NCI-H526 treated with DMSO at 0.1 percent for 48 hours (cell line): ENCODE results near the gene HIGD1C.
"Not testable (repeated sequence)": the region's sequence is repeated elsewhere in the genome, so short reads cannot be mapped to it uniquely, and the experiment has no call there.

Source experiments
- DNase-seq: peaks from one replicate; lab custom pipeline; 2025; lab: John Stamatoyannopoulos, UW

HIGD1C gene

GRCh38 chr12:50985322-50985721 lies 33.0 kb downstream of the HIGD1C start:
- no peak for DNase-seq

DNA sequence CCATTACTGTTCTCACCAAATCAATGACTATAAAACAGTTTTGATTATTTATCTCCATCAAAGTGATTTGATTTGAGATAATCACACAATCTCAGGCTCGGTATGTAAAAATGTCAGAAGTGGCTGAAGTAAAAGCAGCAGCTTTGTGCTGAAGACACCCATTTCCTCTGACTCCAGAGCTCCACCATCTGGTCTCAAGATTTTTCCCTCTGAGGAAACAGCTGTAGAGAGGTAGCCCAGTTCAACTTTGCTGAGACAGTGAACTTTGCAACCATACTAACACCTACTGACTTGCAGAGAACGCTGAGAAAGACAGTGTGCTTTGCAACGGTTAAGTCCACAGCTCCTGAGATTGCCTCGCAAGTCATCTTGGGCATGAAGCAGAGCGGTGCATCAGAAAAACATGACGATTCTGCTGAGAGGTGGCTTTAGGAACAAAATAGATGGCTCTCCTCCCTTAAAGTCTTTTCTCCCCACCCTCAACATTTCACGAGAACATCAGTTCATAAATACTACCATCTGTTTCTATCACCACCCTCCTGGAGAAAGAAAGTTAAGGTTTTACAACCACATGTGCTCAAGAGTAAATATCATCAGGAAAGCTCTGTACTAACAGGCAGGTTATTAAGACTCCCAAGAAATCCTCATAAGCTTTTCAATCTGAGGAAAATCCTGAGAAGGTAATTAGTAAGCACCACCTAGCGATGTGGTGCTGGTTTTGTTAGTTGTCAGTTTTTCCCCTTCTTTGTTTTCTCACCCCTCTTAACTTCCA lies 34.8 kb downstream of the HIGD1C start:
- DNase-seq = no peak

- no peak for DNase-seq
Observed at GRCh38 chr12:50988051-50988450, 35.7 kb downstream of the HIGD1C start.

DNA sequence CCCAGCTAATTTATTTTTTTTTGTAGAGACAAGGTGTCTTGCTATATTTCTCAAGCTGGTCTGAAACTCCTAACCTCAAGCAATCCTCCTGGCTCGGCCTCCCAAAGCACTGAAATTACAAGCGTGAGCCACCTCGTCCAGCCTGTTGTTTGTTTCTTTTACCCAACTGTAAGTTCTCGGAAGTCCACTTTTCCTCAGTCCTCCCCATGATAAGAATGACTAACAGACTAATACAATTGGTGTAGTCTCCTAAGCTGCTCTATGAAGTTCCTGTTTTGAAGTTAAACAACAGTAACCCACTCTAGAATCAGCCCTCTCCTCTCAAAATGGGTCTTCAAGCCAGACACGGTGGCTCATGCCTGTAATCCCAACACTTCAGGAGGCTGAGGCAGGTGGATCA lies 36.5 kb downstream of the HIGD1C start:
- DNase-seq = no peak

DNA sequence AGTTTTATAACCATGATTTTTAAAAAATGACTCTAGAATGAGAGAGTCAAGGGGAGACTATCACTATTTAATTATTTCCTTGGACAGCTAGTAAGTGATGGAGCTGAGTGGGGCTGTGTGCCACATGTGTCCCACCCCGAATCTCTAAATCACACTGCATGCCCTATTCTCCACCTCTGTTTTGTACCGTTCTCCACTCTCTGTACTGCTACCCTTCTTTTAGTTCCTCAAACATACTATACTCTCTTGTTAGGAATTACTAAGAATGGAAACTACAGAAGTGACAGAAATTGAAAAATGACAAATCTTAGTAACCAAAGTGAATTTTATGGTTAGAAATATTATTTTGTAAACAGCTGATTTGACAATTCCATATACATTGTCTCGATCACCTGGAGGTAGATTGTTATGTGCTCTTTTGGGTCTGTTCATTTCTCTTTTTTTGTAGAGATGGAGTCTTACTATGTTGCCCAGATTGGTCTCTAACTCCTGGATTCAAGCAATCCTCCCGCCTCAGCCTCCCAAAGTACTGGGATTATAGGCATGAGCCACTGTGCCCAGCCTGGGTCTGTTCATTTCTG lies 37.9 kb downstream of the HIGD1C start:
- no peak for DNase-seq

DNA sequence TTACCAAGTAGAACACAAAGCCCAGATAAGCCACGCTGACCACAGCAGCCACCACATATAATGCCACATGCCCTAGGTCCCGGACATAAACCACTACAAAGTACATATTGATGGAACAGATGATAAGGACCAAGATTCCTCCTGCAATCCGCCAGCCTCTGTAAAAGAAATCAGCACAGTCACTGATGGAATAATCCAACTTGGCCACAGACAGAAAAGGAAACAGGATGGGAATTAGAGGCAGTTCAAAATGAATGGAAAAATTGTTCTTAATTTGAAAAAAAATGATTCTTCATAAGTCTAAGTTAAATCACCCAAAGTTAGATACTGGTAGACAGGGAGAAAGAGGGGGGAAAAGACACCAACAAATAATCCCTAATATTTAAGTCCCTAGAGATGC lies 38.4 kb downstream of the HIGD1C start:
- DNase-seq = no peak

DNA sequence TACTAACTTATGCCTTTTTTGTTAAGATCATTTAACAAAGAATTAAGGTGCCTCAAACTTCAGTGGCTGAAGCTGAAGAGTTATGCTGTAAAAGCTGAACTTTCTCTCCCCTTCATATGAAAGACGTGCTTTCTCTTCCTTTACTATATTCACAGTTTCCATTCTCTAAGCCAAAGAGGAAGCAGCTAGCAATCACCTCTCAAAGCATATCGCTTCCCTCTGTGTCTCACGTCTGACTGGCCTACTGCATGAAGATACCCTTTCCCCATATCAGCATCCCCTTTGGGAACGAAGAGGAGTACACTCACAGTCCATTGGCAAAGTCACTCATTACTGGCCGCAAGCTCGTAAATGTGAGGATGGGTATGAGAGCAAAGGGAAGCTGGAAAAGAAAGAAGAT lies 38.9 kb downstream of the HIGD1C start:
- DNase-seq = no peak

- DNase-seq = no peak
Observed at GRCh38 chr12:50992819-50993218, 40.5 kb downstream of the HIGD1C start.

DNA sequence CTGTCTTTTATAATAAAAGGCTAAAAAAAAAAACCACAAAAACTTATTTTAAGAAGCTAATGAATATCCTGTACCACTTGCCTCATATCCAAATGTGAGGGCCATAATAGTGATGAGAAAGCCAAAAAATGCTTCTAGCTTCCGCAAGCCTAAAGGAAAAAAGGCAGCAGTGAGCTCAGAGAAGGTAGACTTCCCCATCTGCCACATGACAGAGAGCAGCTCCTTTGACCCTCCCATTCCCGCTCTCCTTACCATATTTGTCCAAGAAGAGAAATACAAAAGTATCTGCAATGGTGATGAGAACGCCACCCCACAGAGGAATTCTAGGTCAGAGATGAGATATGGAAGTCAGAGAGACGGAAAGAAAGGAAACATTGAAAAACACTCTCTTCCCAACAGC lies 46.7 kb downstream of the HIGD1C start:
- no peak for DNase-seq

- no peak for DNase-seq
Observed at GRCh38 chr12:51000245-51000644, 47.9 kb downstream of the HIGD1C start.

DNA sequence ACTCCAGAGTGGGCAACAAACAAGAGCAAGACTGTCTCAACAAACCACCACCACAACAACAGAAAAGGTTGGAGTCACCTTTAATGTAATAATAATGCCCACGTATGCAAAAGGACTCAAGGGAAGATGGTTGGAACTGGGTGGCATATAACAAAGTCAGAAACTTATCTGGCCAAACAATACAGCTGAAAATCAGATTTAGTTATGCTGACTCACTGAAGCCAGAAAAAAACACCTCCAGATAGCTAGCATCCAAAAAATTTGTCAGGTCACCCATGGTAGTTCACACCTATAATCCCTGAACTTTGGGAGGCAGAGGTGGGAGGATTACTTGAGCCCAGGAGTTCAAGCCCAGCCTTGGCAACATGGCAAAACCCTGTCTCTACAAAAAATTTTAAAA lies 49.5 kb downstream of the HIGD1C start:
- no peak for DNase-seq

DNA sequence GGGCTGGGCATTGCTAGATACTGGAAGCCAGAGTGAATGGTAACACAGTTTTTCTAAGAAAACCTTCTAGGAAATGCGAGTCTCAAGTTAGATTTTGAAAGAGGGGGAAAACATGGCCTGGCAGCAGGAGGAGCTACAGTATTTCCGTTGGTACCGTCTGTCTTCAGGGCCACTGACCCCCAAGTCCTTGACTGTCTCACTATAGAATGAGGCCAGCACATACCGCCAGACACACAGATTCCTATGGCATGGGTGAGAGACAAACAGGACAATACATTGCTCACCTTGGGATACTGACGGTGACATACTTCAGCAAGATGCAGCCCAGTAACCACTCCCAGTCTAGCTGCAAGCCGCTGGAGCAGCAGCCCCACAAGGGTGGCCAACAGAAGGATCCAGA lies 52.2 kb downstream of the HIGD1C start:
- DNase-seq = no peak

DNA sequence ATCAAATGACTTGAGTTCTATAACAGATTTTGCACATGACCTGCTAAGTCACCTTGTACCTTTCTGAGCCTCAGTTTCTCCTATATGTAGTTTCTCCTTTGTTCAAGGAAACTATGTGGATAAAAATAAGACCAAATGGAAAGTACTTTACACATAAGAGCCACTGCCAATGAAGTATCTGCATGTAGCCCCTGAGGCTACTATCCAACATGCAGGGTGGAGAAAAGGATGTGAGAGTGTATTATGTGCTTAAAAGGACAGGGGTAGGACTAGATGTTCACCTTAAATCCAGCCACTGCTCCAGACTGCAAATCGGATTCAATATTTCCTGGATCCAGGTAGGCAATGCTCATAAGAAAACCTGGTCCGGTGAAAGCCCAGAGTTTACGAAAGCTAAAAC lies 52.7 kb downstream of the HIGD1C start:
- DNase-seq = no peak

DNA sequence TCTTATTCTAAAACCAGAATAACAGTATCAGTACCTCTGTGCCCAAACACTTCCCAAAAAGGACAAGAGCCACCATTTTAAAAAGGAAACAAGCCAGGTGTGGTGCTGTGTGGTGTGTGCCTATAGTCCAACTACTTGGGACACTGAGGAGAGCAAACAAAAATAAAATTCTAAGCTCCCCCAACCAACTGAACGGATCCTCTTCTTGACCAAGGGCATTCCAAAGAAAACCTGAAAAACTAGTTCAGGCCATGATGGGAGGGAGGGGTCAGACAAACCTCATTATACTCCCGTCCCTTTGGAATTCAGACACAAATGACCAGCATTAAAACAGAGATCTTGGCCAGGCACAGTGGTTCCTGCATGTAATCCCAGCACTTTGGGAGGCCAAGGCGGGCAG lies 53.3 kb downstream of the HIGD1C start:
- no peak for DNase-seq

- DNase-seq = no peak
Observed at GRCh38 chr12:51008329-51009055, 56.1 kb downstream of the HIGD1C start.

GRCh38 chr12:51009056-51009440 lies 56.7 kb downstream of the HIGD1C start:
- no peak for DNase-seq

- no peak for DNase-seq
Observed at GRCh38 chr12:51011955-51012354, 59.6 kb downstream of the HIGD1C start.

- no peak for DNase-seq
Observed at GRCh38 chr12:51012570-51013236, 60.4 kb downstream of the HIGD1C start.

DNA sequence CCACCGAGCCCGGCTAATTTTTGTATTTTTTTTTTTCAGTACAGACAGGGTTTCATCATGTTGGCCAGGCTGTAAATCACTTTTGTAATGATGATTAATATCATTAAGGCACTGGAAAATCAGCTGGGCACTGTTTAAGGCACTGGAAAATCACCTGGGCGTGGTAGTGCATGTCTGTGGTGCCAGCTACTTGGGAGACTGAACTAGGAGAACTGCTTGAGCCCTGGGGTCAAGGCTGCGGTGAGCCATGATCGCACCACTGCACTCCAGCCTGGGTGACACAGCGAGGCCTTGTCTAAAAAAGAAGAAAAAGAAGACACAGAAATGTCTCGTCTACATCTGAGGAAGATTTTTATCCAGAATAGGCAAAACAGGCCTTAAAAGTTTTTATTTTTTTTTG lies 61.1 kb downstream of the HIGD1C start:
- no peak for DNase-seq

DNA sequence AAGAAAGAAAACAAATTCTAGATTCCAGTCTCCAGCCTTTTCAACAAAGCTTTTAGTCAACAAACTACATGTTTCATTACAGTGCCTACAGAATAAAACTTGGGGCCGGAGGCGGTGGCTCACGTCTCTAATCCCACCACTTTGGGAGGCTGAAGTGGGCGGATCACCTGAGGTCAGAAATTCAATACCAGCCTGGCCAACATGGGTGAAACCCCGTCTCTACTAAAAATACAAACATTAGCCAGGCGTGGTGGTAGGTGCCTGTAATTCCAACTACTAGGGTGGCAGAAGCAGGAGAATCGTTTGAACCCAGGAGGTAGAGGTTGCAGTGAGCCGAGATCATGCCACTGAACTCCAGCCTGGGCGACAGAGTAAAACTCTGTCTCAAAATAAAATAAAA lies 62.1 kb downstream of the HIGD1C start:
- DNase-seq = not testable (repeated sequence)

GRCh38 chr12:51017452-51017851 lies 65.1 kb downstream of the HIGD1C start:
- no peak for DNase-seq

GRCh38 chr12:51018956-51019355 lies 66.6 kb downstream of the HIGD1C start:
- no peak for DNase-seq

DNA sequence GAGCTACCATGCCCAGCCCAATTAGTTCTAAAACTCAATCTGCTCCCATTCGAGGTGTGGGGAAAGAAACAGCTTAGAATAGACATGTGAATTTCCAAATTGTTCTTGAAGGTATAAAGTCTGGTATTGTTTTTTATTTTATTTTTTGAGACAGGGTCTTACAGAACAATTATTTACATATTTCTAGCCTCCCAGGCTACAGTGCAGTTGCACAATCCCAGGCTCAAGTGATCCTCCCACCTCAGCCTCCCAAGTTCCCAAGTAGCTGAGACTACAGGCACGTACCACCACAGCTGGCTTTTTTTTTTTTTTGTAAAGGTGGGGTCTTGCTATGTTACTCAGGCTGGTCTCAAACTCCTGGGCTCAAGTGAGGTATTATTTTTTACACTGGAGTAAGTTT lies 67.6 kb downstream of the HIGD1C start:
- DNase-seq = no peak
